Measurements from ENCODE around the gene PAXX. TPM values are rescaled to one million over a fixed set of nuclear protein-coding genes. Genes with fewer than 3 reads are reported as not detected.

Gene PAXX
- total and polyA plus RNA-seq, 9 of the 15 experiments (the other 6 are each of a cell fraction or from before 2014, with no cell fraction given), result 1.2 to 175 (median 38.5) TPM

GRCh38 chr9:137025517-137025966, 33.3 kb downstream of the PAXX start:
- no TSS peak for BruUV-seq (replicated peaks)
- Histone ChIP-seq H3K4me1 (replicated peaks in 1 of 2; ENCODE audit: control insufficient read depth in 2 of 2, insufficient read depth in 2 of 2, low read length in 2 of 2) (peaks cover 13 to 94% of the 10 kb centered on the region in 2 experiments), H2AFZ (ENCODE audit: low read depth, low read length) (no peak overlapping the region), H4K20me1 (replicated peaks; ENCODE audit: control insufficient read depth, insufficient read depth, low read length) (0 out of 2 replicates have a peak, but pooled peaks cover 5% of the 10 kb centered on the region), H3K27me3 (ENCODE audit: control insufficient read depth in 2 of 2, insufficient read depth in 2 of 2, low read length in 2 of 2) (no peaks in the 10 kb centered on the region), H3K9me3 (replicated peaks; ENCODE audit: control insufficient read depth, insufficient read depth, low read depth, low read length) (no peaks in the 10 kb centered on the region), H3K27ac (ENCODE audit: extremely low read depth, low read depth, low read length) (no peak overlapping the region), H3K9me1 (ENCODE audit: control insufficient read depth, insufficient read depth, low read length) (no peaks in the 10 kb centered on the region), H3K79me2 (ENCODE audit: control insufficient read depth, insufficient read depth, low read length) (peaks cover 3% of the 10 kb centered on the region; the same call in 1 of the 3 replicates), H3K36me3 (ENCODE audit: control insufficient read depth, insufficient read depth, low read length) (no peaks in the 10 kb centered on the region), H3K4me3 (no peak overlapping the region), H3K4me2 (ENCODE audit: insufficient read depth, low read length) (no peak overlapping the region), H3K9ac (ENCODE audit: insufficient read depth in 1 of 2, low read depth in 2 of 2, low read length in 2 of 2) (no peak overlapping the region; a peak in 1 of 4 replicates)
- no peak for FAIRE-seq
- 79% methylated on average over 21 of the region's 21 CpGs for WGBS (ENCODE audit: insufficient coverage, low coverage, missing lambda C conversion rate)
- ATAC-seq, result no peak
- ChIA-PET CTCF (ENCODE audit: low intra/inter-chr PET ratio) (no interaction called here), POLR2A (interaction anchor here (0.6 to 1.6 kb wide), 4 partner anchors 9 to 215 kb away, joined by 3 to 4 read pairs (median 4); partner anchors contain the start of genes AJM1 and TUBB4B)
- intact Hi-C loops (cut with micrococcal nuclease), result no loop called here
- no peak for TF ChIP-seq HCFC1 (IDR thresholded peaks at IDR 0.05; ENCODE audit: low read depth, low read length)
- TF ChIP-seq POLR3A (IDR thresholded peaks at IDR 0.05; ENCODE audit: borderline replicate concordance, extremely low read depth, insufficient read depth, insufficient read length), result no peak
- peak; percentile 68 for TF ChIP-seq HNRNPL (IDR thresholded peaks at IDR 0.05; ENCODE audit: low read depth, low read length)
- TF ChIP-seq ZNF224 (CRISPR knock-in tag; IDR thresholded peaks at IDR 0.05), result no peak
- no peak for TF ChIP-seq ZBTB2 (IDR thresholded peaks at IDR 0.05)
- 0 out of 2 replicates have a peak, but pooled peaks have one; percentile 15 for TF ChIP-seq RBFOX2 (IDR thresholded peaks at IDR 0.05; ENCODE audit: low read depth, low read length)
- no peak for TF ChIP-seq PREB (CRISPR knock-in tag; IDR thresholded peaks at IDR 0.05)
- no peak for DNase-seq (ENCODE audit: extremely low read depth in 1 of 4, low spot score in 3 of 4)
- in situ Hi-C loops (cut with MboI), result no loop called here

All from K562 (cell line).